ENCODE data around the gene FILIP1L. TPM values are rescaled to one million over a fixed set of nuclear protein-coding genes. Genes with fewer than 3 reads are reported as not detected.

FILIP1L gene
- total and polyA plus RNA-seq, 2 of the 4 experiments (the other 2 are of a cell fraction) = 11.5 to 19.9 TPM

GRCh38 chr3:99938270-99938911 lies 175.9 kb downstream of the FILIP1L start:
- in situ Hi-C loops (cut with MboI; ENCODE audit: low sequenced_read_pairs) = no loop called here
- H3K56ac ChIP-seq (ENCODE audit: extremely low read depth, insufficient read depth, low read length) = no peak overlapping the region
- 0 out of 4 replicates have a peak overlapping the region, but pooled peaks of 1 of the 2 experiments have one; percentile 7 for H4K8ac ChIP-seq (ENCODE audit: low read depth in 2 of 2, low read length in 2 of 2)
- DNase-seq (peak; percentile 54), ATAC-seq (ENCODE audit: low read depth) (no peak; the same call in 1 of the 2 replicates)
- no peak overlapping the region; the same call in 1 of the 2 replicates for H2AK5ac ChIP-seq (ENCODE audit: low read depth, low read length)
- H3K9ac ChIP-seq (ENCODE audit: low read depth, low read length) = no peak overlapping the region
- intact Hi-C loops (cut with micrococcal nuclease) = loop anchor here (5.0 kb wide), 1 partner anchor 61 kb away; no protein-coding TSS in a partner anchor
- no peak overlapping the region for H3K4me3 ChIP-seq (ENCODE audit: insufficient read depth, low read depth, low read length)
- peak overlapping the region; percentile 53 for H2BK20ac ChIP-seq (ENCODE audit: low read depth, low read length)
- no peak overlapping the region for H2AFZ ChIP-seq (replicated peaks; ENCODE audit: low read length, poor library complexity)
- dilution Hi-C loops (cut with HindIII; ENCODE audit: low sequenced_read_pairs, unreplicated experiment) = no loop called here
- H3K36me3 ChIP-seq (ENCODE audit: control insufficient read depth, insufficient read depth, low read length) = no peaks in the 10 kb centered on the region
- peak overlapping the region; percentile 50; the same call in 1 of the 2 replicates for H3K18ac ChIP-seq (ENCODE audit: low read depth, low read length)
- peak overlapping the region; percentile 59 for H3K14ac ChIP-seq (replicated peaks; ENCODE audit: low read depth, low read length)
- ChIA-PET POLR2A (ENCODE audit: unreplicated experiment) (no interaction called here), CTCF (interaction anchor here (0.6 kb wide), 1 partner anchor 375 kb away, joined by 4 read pairs; no protein-coding TSS in a partner anchor)
- no TSS peak for BruUV-seq (replicated peaks)
- H3K9me3 ChIP-seq (ENCODE audit: control insufficient read depth, insufficient read depth, low read length) = no peaks in the 10 kb centered on the region
- no CpG with 5 or more reads among the region's 3 CpGs for WGBS, 2 experiments (ENCODE audit: extremely low coverage in 2 of 2, insufficient read length in 1 of 2)
- peak overlapping the region; percentile 46; the same call in 1 of the 2 replicates for H3K4ac ChIP-seq (ENCODE audit: low read depth, low read length)
- H4K91ac ChIP-seq (ENCODE audit: insufficient read depth, low read depth, low read length) = peak overlapping the region; percentile 44; the same call in 1 of the 2 replicates
- H2BK5ac ChIP-seq (ENCODE audit: low read depth, low read length, poor library complexity, severe bottlenecking) = peak overlapping the region; percentile 43
- H4K5ac ChIP-seq (ENCODE audit: low read depth, low read length) = 0 out of 2 replicates have a peak overlapping the region, but pooled peaks have one; percentile 63
- H4K20me1 ChIP-seq (ENCODE audit: insufficient read depth, low read length) = no peaks in the 10 kb centered on the region
- H2AK9ac ChIP-seq (replicated peaks; ENCODE audit: low read depth, low read length, poor library complexity) = no peak overlapping the region
- peaks cover 14% of the 10 kb centered on the region for H3K4me1 ChIP-seq (ENCODE audit: control insufficient read depth, insufficient read depth, low read length)
- H3K79me1 ChIP-seq (ENCODE audit: low read depth in 1 of 2, low read length in 2 of 2) = peaks cover 0 to 16% of the 10 kb centered on the region in 2 experiments; a peak in 2 of 4 replicates
- peak overlapping the region; percentile 3; the same call in 1 of the 2 replicates for H3K27ac ChIP-seq (ENCODE audit: insufficient read depth, low read length)
- peak overlapping the region; percentile 54; the same call in 1 of the 3 replicates for H2BK15ac ChIP-seq (ENCODE audit: low read depth, low read length)
- no peak overlapping the region for H3K23ac ChIP-seq (ENCODE audit: low read depth, low read length)
- peaks cover 5% of the 10 kb centered on the region; the same call in 1 of the 2 replicates for H3K9me1 ChIP-seq (ENCODE audit: insufficient read depth, low read length)
- peak overlapping the region; percentile 20; the same call in 1 of the 2 replicates for H2BK120ac ChIP-seq (ENCODE audit: low read depth, low read length)
- no peaks in the 10 kb centered on the region for H3K27me3 ChIP-seq (ENCODE audit: control insufficient read depth, insufficient read depth, low read length)
- H3K4me2 ChIP-seq (ENCODE audit: low read depth, low read length) = peak overlapping the region; percentile 64; the same call in 1 of the 2 replicates
- no peak for TF ChIP-seq POLR2A (IDR thresholded peaks at IDR 0.05; ENCODE audit: low read depth, low read length)
- no peak for TF ChIP-seq RFX5 (IDR thresholded peaks at IDR 0.05; ENCODE audit: low read depth, low read length)
- no peak for TF ChIP-seq USF2 (IDR thresholded peaks at IDR 0.05; ENCODE audit: low read depth, low read length)
- TF ChIP-seq BHLHE40 (IDR thresholded peaks at IDR 0.05; ENCODE audit: low read depth, low read length) = no peak
- TF ChIP-seq FOS (IDR thresholded peaks at IDR 0.05; ENCODE audit: low read depth, low read length) = no peak
- no peak for TF ChIP-seq MAZ (IDR thresholded peaks at IDR 0.05; ENCODE audit: borderline replicate concordance, low read depth, low read length)
- no peak for TF ChIP-seq NFE2L2 (IDR thresholded peaks at IDR 0.05; ENCODE audit: low read depth, low read length)
- no peak for TF ChIP-seq MAFK (IDR thresholded peaks at IDR 0.05; ENCODE audit: low read depth, low read length)
- TF ChIP-seq ELK1 (IDR thresholded peaks at IDR 0.05; ENCODE audit: borderline replicate concordance, low read depth, low read length) = no peak
- no peak for TF ChIP-seq RAD21 (IDR thresholded peaks at IDR 0.05; ENCODE audit: low read length)
- TF ChIP-seq MXI1 (IDR thresholded peaks at IDR 0.05; ENCODE audit: borderline replicate concordance, low read depth, low read length) = no peak
- no peak for TF ChIP-seq CTCF (conservative IDR thresholded peaks at IDR 0.05; ENCODE audit: low read depth, low read length)
- no peak for TF ChIP-seq RCOR1 (IDR thresholded peaks at IDR 0.05; ENCODE audit: insufficient replicate concordance, low read length)
- TF ChIP-seq SMC3 (IDR thresholded peaks at IDR 0.05; ENCODE audit: low read depth, low read length) = no peak

Measured in IMR-90 (cell line).